ENCODE data around the gene ANTXR1. TPM values are rescaled to one million over a fixed set of nuclear protein-coding genes. Genes with fewer than 3 reads are reported as not detected.

The ANTXR1 gene
- total and polyA plus RNA-seq, 2 of the 8 experiments (the other 6 are each of a cell fraction or from before 2014, with no cell fraction given): 15.8 to 44.3 TPM

DNA sequence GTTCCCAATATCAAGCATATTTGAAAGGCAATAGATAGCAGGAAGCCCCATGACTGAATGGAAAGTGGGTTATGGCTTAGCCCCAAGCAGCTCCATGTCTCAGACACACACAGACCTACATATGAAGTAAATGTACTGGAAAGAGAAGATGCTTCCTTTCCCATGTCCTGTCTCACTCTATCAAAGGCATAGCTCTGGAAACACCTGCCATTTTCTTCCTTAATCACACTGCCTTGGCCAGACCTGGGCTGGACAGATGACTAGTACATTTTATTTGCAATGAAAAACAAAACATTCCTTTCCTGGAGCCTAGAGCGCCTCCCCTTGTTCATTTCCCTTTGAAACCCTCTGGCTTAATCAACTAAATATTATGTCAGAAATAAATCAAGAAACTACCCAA is 160.7 kb downstream of the ANTXR1 start (continued):
- TF ChIP-seq, protein P1, sequence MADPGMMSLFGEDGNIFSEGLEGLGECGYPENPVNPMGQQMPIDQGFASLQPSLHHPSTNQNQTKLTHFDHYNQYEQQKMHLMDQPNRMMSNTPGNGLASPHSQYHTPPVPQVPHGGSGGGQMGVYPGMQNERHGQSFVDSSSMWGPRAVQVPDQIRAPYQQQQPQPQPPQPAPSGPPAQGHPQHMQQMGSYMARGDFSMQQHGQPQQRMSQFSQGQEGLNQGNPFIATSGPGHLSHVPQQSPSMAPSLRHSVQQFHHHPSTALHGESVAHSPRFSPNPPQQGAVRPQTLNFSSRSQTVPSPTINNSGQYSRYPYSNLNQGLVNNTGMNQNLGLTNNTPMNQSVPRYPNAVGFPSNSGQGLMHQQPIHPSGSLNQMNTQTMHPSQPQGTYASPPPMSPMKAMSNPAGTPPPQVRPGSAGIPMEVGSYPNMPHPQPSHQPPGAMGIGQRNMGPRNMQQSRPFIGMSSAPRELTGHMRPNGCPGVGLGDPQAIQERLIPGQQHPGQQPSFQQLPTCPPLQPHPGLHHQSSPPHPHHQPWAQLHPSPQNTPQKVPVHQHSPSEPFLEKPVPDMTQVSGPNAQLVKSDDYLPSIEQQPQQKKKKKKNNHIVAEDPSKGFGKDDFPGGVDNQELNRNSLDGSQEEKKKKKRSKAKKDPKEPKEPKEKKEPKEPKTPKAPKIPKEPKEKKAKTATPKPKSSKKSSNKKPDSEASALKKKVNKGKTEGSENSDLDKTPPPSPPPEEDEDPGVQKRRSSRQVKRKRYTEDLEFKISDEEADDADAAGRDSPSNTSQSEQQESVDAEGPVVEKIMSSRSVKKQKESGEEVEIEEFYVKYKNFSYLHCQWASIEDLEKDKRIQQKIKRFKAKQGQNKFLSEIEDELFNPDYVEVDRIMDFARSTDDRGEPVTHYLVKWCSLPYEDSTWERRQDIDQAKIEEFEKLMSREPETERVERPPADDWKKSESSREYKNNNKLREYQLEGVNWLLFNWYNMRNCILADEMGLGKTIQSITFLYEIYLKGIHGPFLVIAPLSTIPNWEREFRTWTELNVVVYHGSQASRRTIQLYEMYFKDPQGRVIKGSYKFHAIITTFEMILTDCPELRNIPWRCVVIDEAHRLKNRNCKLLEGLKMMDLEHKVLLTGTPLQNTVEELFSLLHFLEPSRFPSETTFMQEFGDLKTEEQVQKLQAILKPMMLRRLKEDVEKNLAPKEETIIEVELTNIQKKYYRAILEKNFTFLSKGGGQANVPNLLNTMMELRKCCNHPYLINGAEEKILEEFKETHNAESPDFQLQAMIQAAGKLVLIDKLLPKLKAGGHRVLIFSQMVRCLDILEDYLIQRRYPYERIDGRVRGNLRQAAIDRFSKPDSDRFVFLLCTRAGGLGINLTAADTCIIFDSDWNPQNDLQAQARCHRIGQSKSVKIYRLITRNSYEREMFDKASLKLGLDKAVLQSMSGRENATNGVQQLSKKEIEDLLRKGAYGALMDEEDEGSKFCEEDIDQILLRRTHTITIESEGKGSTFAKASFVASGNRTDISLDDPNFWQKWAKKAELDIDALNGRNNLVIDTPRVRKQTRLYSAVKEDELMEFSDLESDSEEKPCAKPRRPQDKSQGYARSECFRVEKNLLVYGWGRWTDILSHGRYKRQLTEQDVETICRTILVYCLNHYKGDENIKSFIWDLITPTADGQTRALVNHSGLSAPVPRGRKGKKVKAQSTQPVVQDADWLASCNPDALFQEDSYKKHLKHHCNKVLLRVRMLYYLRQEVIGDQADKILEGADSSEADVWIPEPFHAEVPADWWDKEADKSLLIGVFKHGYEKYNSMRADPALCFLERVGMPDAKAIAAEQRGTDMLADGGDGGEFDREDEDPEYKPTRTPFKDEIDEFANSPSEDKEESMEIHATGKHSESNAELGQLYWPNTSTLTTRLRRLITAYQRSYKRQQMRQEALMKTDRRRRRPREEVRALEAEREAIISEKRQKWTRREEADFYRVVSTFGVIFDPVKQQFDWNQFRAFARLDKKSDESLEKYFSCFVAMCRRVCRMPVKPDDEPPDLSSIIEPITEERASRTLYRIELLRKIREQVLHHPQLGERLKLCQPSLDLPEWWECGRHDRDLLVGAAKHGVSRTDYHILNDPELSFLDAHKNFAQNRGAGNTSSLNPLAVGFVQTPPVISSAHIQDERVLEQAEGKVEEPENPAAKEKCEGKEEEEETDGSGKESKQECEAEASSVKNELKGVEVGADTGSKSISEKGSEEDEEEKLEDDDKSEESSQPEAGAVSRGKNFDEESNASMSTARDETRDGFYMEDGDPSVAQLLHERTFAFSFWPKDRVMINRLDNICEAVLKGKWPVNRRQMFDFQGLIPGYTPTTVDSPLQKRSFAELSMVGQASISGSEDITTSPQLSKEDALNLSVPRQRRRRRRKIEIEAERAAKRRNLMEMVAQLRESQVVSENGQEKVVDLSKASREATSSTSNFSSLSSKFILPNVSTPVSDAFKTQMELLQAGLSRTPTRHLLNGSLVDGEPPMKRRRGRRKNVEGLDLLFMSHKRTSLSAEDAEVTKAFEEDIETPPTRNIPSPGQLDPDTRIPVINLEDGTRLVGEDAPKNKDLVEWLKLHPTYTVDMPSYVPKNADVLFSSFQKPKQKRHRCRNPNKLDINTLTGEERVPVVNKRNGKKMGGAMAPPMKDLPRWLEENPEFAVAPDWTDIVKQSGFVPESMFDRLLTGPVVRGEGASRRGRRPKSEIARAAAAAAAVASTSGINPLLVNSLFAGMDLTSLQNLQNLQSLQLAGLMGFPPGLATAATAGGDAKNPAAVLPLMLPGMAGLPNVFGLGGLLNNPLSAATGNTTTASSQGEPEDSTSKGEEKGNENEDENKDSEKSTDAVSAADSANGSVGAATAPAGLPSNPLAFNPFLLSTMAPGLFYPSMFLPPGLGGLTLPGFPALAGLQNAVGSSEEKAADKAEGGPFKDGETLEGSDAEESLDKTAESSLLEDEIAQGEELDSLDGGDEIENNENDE (IDR thresholded peaks at IDR 0.05; ENCODE audit: insufficient replicate concordance, low read length): no peak
- no peak for TF ChIP-seq GTF2F1 (IDR thresholded peaks at IDR 0.05; ENCODE audit: borderline replicate concordance, low read depth, low read length)
- TF ChIP-seq HDAC6 (IDR thresholded peaks at IDR 0.05; ENCODE audit: low read depth, low read length): no peak
- TF ChIP-seq USF2 (IDR thresholded peaks at IDR 0.05; ENCODE audit: low read length): no peak

Measured in H1 (cell line).